CD14-positive monocyte (primary cell): ENCODE measurements around the gene PERM1. TPM values are rescaled to one million over a fixed set of nuclear protein-coding genes. Genes with fewer than 3 reads are reported as not detected.

Experiments used
- DNase-seq, 3 donors: peaks; one replicate each; pipeline ENCODE4 v3.0.0-alpha.2; 2011 to 2022
- H2AFZ ChIP-seq: 2 replicates; pipeline ENCODE4 v1.6.0; 2012; ENCODE audit warnings: mild to moderate bottlenecking, low read depth, low read length, inconsistent platforms; ENCODE audit not compliant: insufficient read depth, poor library complexity, severe bottlenecking
- H3K27ac ChIP-seq, 2 donors: 1 replicate in 1 of 2; 2 replicates in 1 of 2; pipeline ENCODE4 v1.5.1; 2012 to 2013; ENCODE audit warnings: low read length in 2 of 2, control low read depth in 1 of 2, inconsistent platforms in 1 of 2, low read depth in 1 of 2, mild to moderate bottlenecking in 1 of 2
- H3K27me3 ChIP-seq, 2 donors: one replicate each; pipeline versions ENCODE4 v1.6.0 to v1.6.1; 2011 to 2013; ENCODE audit warnings: low read length in 2 of 2; ENCODE audit not compliant: control insufficient read depth in 2 of 2, insufficient read depth in 2 of 2
- H3K36me3 ChIP-seq, 2 donors: replicated peaks in 1 of 2; 1 replicate in 1 of 2; 2 replicates in 1 of 2; pipeline versions ENCODE4 v1.5.1 to v1.6.1; 2012 to 2013; ENCODE audit warnings: low read length in 2 of 2, control low read depth in 1 of 2, inconsistent platforms in 1 of 2, mild to moderate bottlenecking in 1 of 2; ENCODE audit not compliant: insufficient read depth in 2 of 2, control insufficient read depth in 1 of 2
- H3K4me1 ChIP-seq, 2 donors: 1 replicate in 1 of 2; 2 replicates in 1 of 2; pipeline versions ENCODE4 v1.5.1 to v1.6.1; 2012 to 2013; ENCODE audit warnings: low read length in 2 of 2, control low read depth in 1 of 2, inconsistent platforms in 1 of 2, mild to moderate bottlenecking in 1 of 2, moderate library complexity in 1 of 2; ENCODE audit not compliant: insufficient read depth in 2 of 2, control insufficient read depth in 1 of 2
- H3K4me2 ChIP-seq: replicated peaks from 2 replicates; pipeline ENCODE3; 2012; ENCODE audit warnings: low read length, moderate library complexity, mild to moderate bottlenecking; ENCODE audit not compliant: poor library complexity, severe bottlenecking; ENCODE audit errors: extremely low read depth
- H3K4me3 ChIP-seq, 3 experiments: fragments of 200-600 bp in 1 of 3; sonication (generic) in 1 of 3; replicated peaks in 1 of 3; 1 replicate in 2 of 3; 2 replicates in 1 of 3; pipeline ENCODE4 v1.5.1; 2011 to 2013; ENCODE audit warnings: low read length in 3 of 3, mild to moderate bottlenecking in 3 of 3, control low read depth in 2 of 3, low read depth in 2 of 3, inconsistent platforms in 1 of 3, moderate library complexity in 1 of 3
- H3K79me2 ChIP-seq: 2 replicates; pipeline ENCODE4 v1.6.0; 2012; ENCODE audit warnings: mild to moderate bottlenecking, control low read depth, inconsistent platforms, low read length, moderate library complexity; ENCODE audit not compliant: insufficient read depth
- H3K9ac ChIP-seq: 2 replicates; pipeline ENCODE4 v1.6.0; 2017; ENCODE audit warnings: low read length, mild to moderate bottlenecking; ENCODE audit not compliant: insufficient read depth, poor library complexity, severe bottlenecking
- H3K9me3 ChIP-seq, 2 donors: replicated peaks in 1 of 2; 1 replicate in 1 of 2; 2 replicates in 1 of 2; pipeline versions ENCODE4 v1.5.1 to v1.6.1; 2012 to 2013; ENCODE audit warnings: low read length in 2 of 2, control low read depth in 1 of 2; ENCODE audit not compliant: control insufficient read depth in 1 of 2, insufficient read depth in 1 of 2
- H4K20me1 ChIP-seq: 2 replicates; pipeline ENCODE4 v1.6.0; 2012; ENCODE audit warnings: mild to moderate bottlenecking, low read length, control low read depth, moderate library complexity; ENCODE audit not compliant: insufficient read depth
- H3K27ac Mint-ChIP-seq, 7 donors: one replicate each; pipeline ENCODE4 v1.8.0; 2020; ENCODE audit warnings: mild to moderate bottlenecking in 7 of 7, mixed read lengths in 7 of 7, moderate library complexity in 6 of 7, inconsistent platforms in 2 of 7
- H3K27me3 Mint-ChIP-seq, 3 donors: one replicate each; pipeline ENCODE4 v1.8.0; 2021 to 2022; ENCODE audit warnings: low read depth in 3 of 3, mild to moderate bottlenecking in 3 of 3, mixed read lengths in 3 of 3, moderate library complexity in 3 of 3, inconsistent platforms in 1 of 3
- H3K36me3 Mint-ChIP-seq, 2 donors: one replicate each; pipeline ENCODE4 v1.8.0; 2020; ENCODE audit warnings: mixed read lengths in 2 of 2, inconsistent platforms in 1 of 2, mild to moderate bottlenecking in 1 of 2
- H3K4me1 Mint-ChIP-seq: one replicate; pipeline ENCODE4 v1.8.0; 2020; ENCODE audit warnings: mild to moderate bottlenecking, mixed read lengths
- H3K4me3 Mint-ChIP-seq, 2 donors: one replicate each; pipeline ENCODE4 v1.8.0; 2020; ENCODE audit warnings: mild to moderate bottlenecking in 2 of 2, mixed read lengths in 2 of 2, moderate library complexity in 1 of 2
- H3K9me3 Mint-ChIP-seq, 7 donors: one replicate each; pipeline ENCODE4 v1.8.0; 2020 to 2022; ENCODE audit warnings: mixed read lengths in 7 of 7, mild to moderate bottlenecking in 6 of 7, moderate library complexity in 6 of 7, inconsistent platforms in 2 of 7
- CTCF ChIP-seq: fragments of 200-600 bp; IDR thresholded peaks from one replicate; pipeline ENCODE4 v1.8.0; 2022; ENCODE audit warnings: antibody characterized with exemption, mild to moderate bottlenecking
- WGBS: methylation state at CpG from one replicate; pipeline ENCODE4 v1.1.5; 2013; ENCODE audit warnings: missing lambda C conversion rate; ENCODE audit not compliant: insufficient coverage; 5-methylcytosine and 5-hydroxymethylcytosine counted together
- intact Hi-C, 2 donors: fragments of 100-400 bp; cut with micrococcal nuclease; formaldehyde crosslinking; loops; one replicate each; pipeline versions ENCODE4 v1.15.0 to v1.15.1; 2023
- polyA plus RNA-seq, 3 donors: library from polyadenylated mRNA; depleted of rRNA in 1 of 3; unstranded in 2 of 3; stranded (reverse) in 1 of 3; fragments of 300-500 nt in 2 of 3; fragments of >200 nt in 1 of 3; fragmentation: Illumina TruSeq in 2 of 3; gene quantifications; 1 replicate in 2 of 3; 2 replicates in 1 of 3; pipeline ENCODE4 v1.2.3, GENCODE V29; 2012 to 2021

PERM1 gene
- polyA plus RNA-seq, 3 donors = not detected

GRCh38 chr1:935751-936231, 46.1 kb downstream of the PERM1 start:
- Histone ChIP-seq H3K27ac (no peak overlapping the region), H3K4me3 (no peak overlapping the region), H3K4me1 (peaks cover 0 to 9% of the 10 kb centered on the region in 2 donors), H3K27me3 (peaks cover 19 to 61% of the 10 kb centered on the region in 2 donors), H3K4me2 (no peak overlapping the region), H2AFZ (no peak overlapping the region), H3K79me2 (no peaks in the 10 kb centered on the region), H3K9ac (no peak overlapping the region), H4K20me1 (no peaks in the 10 kb centered on the region), H3K36me3 (no peaks in the 10 kb centered on the region), H3K9me3 (peaks cover 0 to 9% of the 10 kb centered on the region in 2 donors)
- peaks cover 43 to 80% (median 64%) of the 10 kb centered on the region in 3 donors for H3K27me3 Mint-ChIP-seq
- no peaks in the 10 kb centered on the region for H3K36me3 Mint-ChIP-seq
- H3K4me1 Mint-ChIP-seq = peaks cover 3% of the 10 kb centered on the region
- no peak overlapping the region for H3K27ac Mint-ChIP-seq
- H3K4me3 Mint-ChIP-seq = peak overlapping the region in 1 of 2 donors; percentile 26
- no peak for DNase-seq
- TF ChIP-seq CTCF = no peak
- 45% methylated on average over 29 of the region's 30 CpGs for WGBS
- intact Hi-C loops = no loop called here
- H3K9me3 Mint-ChIP-seq = peaks cover 0 to 12% (median 0%) of the 10 kb centered on the region in 7 donors

GRCh38 chr1:934991-935750, 46.7 kb downstream of the PERM1 start:
- DNase-seq = no peak
- no peaks in the 10 kb centered on the region for H4K20me1 ChIP-seq
- H3K27me3 ChIP-seq = peaks cover 16 to 57% of the 10 kb centered on the region in 2 donors
- no peak overlapping the region for H3K4me3 ChIP-seq
- 35% methylated on average over 37 of the region's 37 CpGs for WGBS
- H3K27ac ChIP-seq = no peak overlapping the region
- Mint-ChIP-seq H3K27ac (no peak overlapping the region), H3K36me3 (no peaks in the 10 kb centered on the region), H3K4me3 (peak overlapping the region in 1 of 2 donors; percentile 74), H3K9me3 (peaks cover 0 to 12% (median 0%) of the 10 kb centered on the region in 7 donors), H3K4me1 (no peaks in the 10 kb centered on the region), H3K27me3 (peaks cover 38 to 74% (median 58%) of the 10 kb centered on the region in 3 donors)
- peaks cover 0 to 9% of the 10 kb centered on the region in 2 donors for H3K9me3 ChIP-seq
- TF ChIP-seq CTCF = no peak
- no peaks in the 10 kb centered on the region for H3K79me2 ChIP-seq
- no peak overlapping the region for H3K4me2 ChIP-seq
- no peak overlapping the region for H3K9ac ChIP-seq
- H3K4me1 ChIP-seq = peaks cover 0 to 3% of the 10 kb centered on the region in 2 donors
- no peak overlapping the region for H2AFZ ChIP-seq
- H3K36me3 ChIP-seq = no peaks in the 10 kb centered on the region
- intact Hi-C loops = no loop called here
